SU-DHL-6 (cell line): Measurements from ENCODE around the gene C9orf40.

Source experiments
- H2AFZ ChIP-seq: fragments of 200-600 bp; sonication (generic); 2 replicates; pipeline ENCODE4 v1.6.1; 2014; ENCODE audit warnings: low read depth, mild to moderate bottlenecking, moderate library complexity, mixed read lengths, antibody characterized with exemption, low read length; ENCODE audit not compliant: severe bottlenecking
- H3F3A ChIP-seq: fragments of 200-600 bp; shearing (Covaris generic); 2 replicates; pipeline ENCODE4 v1.6.0; 2016; ENCODE audit warnings: antibody characterized with exemption, mild to moderate bottlenecking; ENCODE audit not compliant: insufficient read depth
- H3K27ac ChIP-seq: fragments of 200-600 bp; sonication (generic); 2 replicates; pipeline ENCODE4 v1.5.1; 2016; ENCODE audit warnings: low read depth, mild to moderate bottlenecking, low read length, moderate library complexity, mixed read lengths
- H3K27me3 ChIP-seq: fragments of 200-600 bp; sonication (generic), shearing (Covaris generic); 2 replicates; pipeline ENCODE4 v1.6.0; 2014; ENCODE audit warnings: mild to moderate bottlenecking, low read length
- H3K36me3 ChIP-seq: fragments of 200-600 bp; sonication (generic); 2 replicates; pipeline ENCODE4 v1.6.1; 2014; ENCODE audit warnings: mild to moderate bottlenecking, low read length, mixed read lengths
- H3K4me2 ChIP-seq: fragments of 300-600, 200-600 bp; shearing (Covaris generic), sonication (generic); 2 replicates; pipeline ENCODE4 v1.6.0; 2014; ENCODE audit warnings: low read length, low read depth, mild to moderate bottlenecking; ENCODE audit not compliant: poor library complexity, severe bottlenecking
- H3K4me3 ChIP-seq: fragments of 200-600 bp; sonication (generic); 2 replicates; pipeline ENCODE4 v1.5.1; 2014; ENCODE audit warnings: antibody characterized with exemption, low read length, mild to moderate bottlenecking, mixed read lengths; ENCODE audit not compliant: insufficient read depth, poor library complexity, severe bottlenecking
- H3K79me2 ChIP-seq: fragments of 200-600 bp; sonication (generic); 2 replicates; pipeline ENCODE4 v1.6.1; 2014; ENCODE audit warnings: mild to moderate bottlenecking, low read length, moderate library complexity; ENCODE audit not compliant: insufficient read depth
- H3K9ac ChIP-seq: fragments of 200-600 bp; sonication (generic); 2 replicates; pipeline ENCODE4 v1.7.0; 2014; ENCODE audit warnings: mild to moderate bottlenecking, low read length
- H3K9me2 ChIP-seq: fragments of 200-600 bp; sonication (generic); replicated peaks from 2 replicates; pipeline ENCODE4 v1.6.1; 2014; ENCODE audit warnings: low read length; ENCODE audit not compliant: insufficient read depth
- H3K9me3 ChIP-seq: fragments of 200-600 bp; sonication (generic); 2 replicates; pipeline ENCODE4 v1.6.1; 2014; ENCODE audit warnings: low read length, mixed read lengths; ENCODE audit not compliant: insufficient read depth
- H4K20me1 ChIP-seq: fragments of 200-600 bp; sonication (generic); 2 replicates; pipeline ENCODE4 v1.6.1; 2014; ENCODE audit warnings: low read depth, mild to moderate bottlenecking, antibody characterized with exemption, low read length, moderate library complexity, mixed read lengths
- CTCF ChIP-seq: fragments of 200-600 bp; sonication (generic); IDR thresholded peaks from one replicate; pipeline ENCODE4 v1.5.1; 2017; ENCODE audit warnings: antibody characterized with exemption, mild to moderate bottlenecking, low read length, moderate library complexity; ENCODE audit not compliant: insufficient read depth, poor library complexity, severe bottlenecking
- EZH2phosphoT487 ChIP-seq: fragments of 200-600 bp; sonication (generic), shearing (Covaris generic); conservative IDR thresholded peaks from 2 replicates; pipeline ENCODE4 v1.6.1; 2018; ENCODE audit warnings: mild to moderate bottlenecking, antibody characterized with exemption, low read length, moderate library complexity, mixed read lengths

The C9orf40 gene

GRCh38 chr9:74973714-74974113 is 21.0 kb upstream of the C9orf40 start:
- no peak overlapping the region for H3K9ac ChIP-seq
- no peak overlapping the region for H3K4me3 ChIP-seq
- H3K4me2 ChIP-seq = no peak overlapping the region
- H3F3A ChIP-seq = no peaks in the 10 kb centered on the region
- no peak for TF ChIP-seq EZH2phosphoT487
- no peak for TF ChIP-seq CTCF
- no peaks in the 10 kb centered on the region for H3K9me3 ChIP-seq
- no peaks in the 10 kb centered on the region for H3K27me3 ChIP-seq
- H3K9me2 ChIP-seq = no peaks in the 10 kb centered on the region
- no peak overlapping the region for H2AFZ ChIP-seq
- no peaks in the 10 kb centered on the region for H4K20me1 ChIP-seq
- no peaks in the 10 kb centered on the region for H3K36me3 ChIP-seq
- H3K27ac ChIP-seq = no peak overlapping the region
- no peaks in the 10 kb centered on the region for H3K79me2 ChIP-seq

GRCh38 chr9:74963056-74963455 is 10.3 kb upstream of the C9orf40 start:
- Histone ChIP-seq H3K9me2 (no peaks in the 10 kb centered on the region), H3K27me3 (no peaks in the 10 kb centered on the region), H3K4me2 (no peak overlapping the region), H4K20me1 (no peaks in the 10 kb centered on the region), H2AFZ (no peak overlapping the region), H3F3A (no peaks in the 10 kb centered on the region), H3K4me3 (no peak overlapping the region), H3K36me3 (peaks cover 7% of the 10 kb centered on the region; the same call in 1 of the 2 replicates), H3K27ac (no peak overlapping the region), H3K79me2 (0 out of 2 replicates have a peak, but pooled peaks cover 4% of the 10 kb centered on the region), H3K9me3 (peaks cover 5% of the 10 kb centered on the region; the same call in 1 of the 2 replicates), H3K9ac (no peak overlapping the region)
- TF ChIP-seq CTCF = no peak
- no peak for TF ChIP-seq EZH2phosphoT487

- H4K20me1 ChIP-seq = no peaks in the 10 kb centered on the region
- 0 out of 2 replicates have a peak, but pooled peaks cover 7% of the 10 kb centered on the region for H3K79me2 ChIP-seq
- H3K4me2 ChIP-seq = no peak overlapping the region
- H3K9ac ChIP-seq = no peak overlapping the region
- TF ChIP-seq EZH2phosphoT487 (no peak), CTCF (no peak)
- H3K9me3 ChIP-seq = peaks cover 5% of the 10 kb centered on the region; the same call in 1 of the 2 replicates
- no peaks in the 10 kb centered on the region for H3K27me3 ChIP-seq
- peaks cover 7% of the 10 kb centered on the region; the same call in 1 of the 2 replicates for H3K36me3 ChIP-seq
- H3F3A ChIP-seq = no peaks in the 10 kb centered on the region
- no peak overlapping the region for H3K27ac ChIP-seq
- no peak overlapping the region for H2AFZ ChIP-seq
- H3K9me2 ChIP-seq = no peaks in the 10 kb centered on the region
- H3K4me3 ChIP-seq = no peak overlapping the region
Observed at GRCh38 chr9:74961496-74961895, 8.8 kb upstream of the C9orf40 start.
